ENCODE results near the gene ING4. TPM values are rescaled to one million over a fixed set of nuclear protein-coding genes. Genes with fewer than 3 reads are reported as not detected.
A peak's percentile ranks its signal among the peaks of the same experiment; 100 is the strongest.

Gene ING4
- total RNA-seq, 1 donor from 2014 or later, result 13.7 TPM

GRCh38 chr12:6664902-6665301 lies 2.0 kb upstream of the ING4 start:
- no peak overlapping the region for H3K27ac Mint-ChIP-seq
- peaks cover 39% of the 10 kb centered on the region for H3K36me3 Mint-ChIP-seq (ENCODE audit: low read depth)
- peaks cover 2% of the 10 kb centered on the region for H3K27me3 Mint-ChIP-seq
- peaks cover 4% of the 10 kb centered on the region for H3K9me3 Mint-ChIP-seq
- H3K4me1 Mint-ChIP-seq, result peaks cover 21% of the 10 kb centered on the region
- intact Hi-C loops (cut with micrococcal nuclease), result loop anchor here (5.0 kb wide), 1 partner anchor 522 kb away; the partner anchor contains the start of gene PEX5
- no peak for DNase-seq
- H3K4me3 Mint-ChIP-seq, result no peak overlapping the region

GRCh38 chr12:6662602-6662905 lies 365 bp downstream of the ING4 start:
- intact Hi-C loops (cut with micrococcal nuclease), result loop anchor here (2.0 to 5.0 kb wide), 2 partner anchors 94 to 525 kb away; partner anchors contain the start of genes NOP2 and PEX5
- Mint-ChIP-seq H3K9me3 (peaks cover 4% of the 10 kb centered on the region), H3K4me3 (peak overlapping the region; percentile 98), H3K27me3 (peaks cover 2% of the 10 kb centered on the region), H3K4me1 (peaks cover 21% of the 10 kb centered on the region), H3K36me3 (ENCODE audit: low read depth) (peaks cover 29% of the 10 kb centered on the region), H3K27ac (peak overlapping the region; percentile 96)
- no peak for DNase-seq

GRCh38 chr12:6653987-6654386 lies 8.9 kb downstream of the ING4 start:
- Mint-ChIP-seq H3K4me1 (no peaks in the 10 kb centered on the region), H3K27me3 (no peaks in the 10 kb centered on the region), H3K4me3 (no peak overlapping the region), H3K36me3 (ENCODE audit: low read depth) (peaks cover 49% of the 10 kb centered on the region), H3K9me3 (no peaks in the 10 kb centered on the region), H3K27ac (no peak overlapping the region)
- no peak for DNase-seq
- intact Hi-C loops (cut with micrococcal nuclease), result no loop called here

- intact Hi-C loops (cut with micrococcal nuclease), result no loop called here
- no peak for DNase-seq
- Mint-ChIP-seq H3K9me3 (no peaks in the 10 kb centered on the region), H3K27ac (no peak overlapping the region), H3K4me3 (no peak overlapping the region), H3K27me3 (no peaks in the 10 kb centered on the region), H3K4me1 (no peaks in the 10 kb centered on the region), H3K36me3 (ENCODE audit: low read depth) (peaks cover 47% of the 10 kb centered on the region)
Measured at GRCh38 chr12:6653342-6653741, 9.6 kb downstream of the ING4 start.

- Mint-ChIP-seq H3K9me3 (no peaks in the 10 kb centered on the region), H3K27me3 (no peaks in the 10 kb centered on the region), H3K4me3 (no peak overlapping the region), H3K27ac (no peak overlapping the region), H3K4me1 (peaks cover 2% of the 10 kb centered on the region), H3K36me3 (ENCODE audit: low read depth) (peaks cover 50% of the 10 kb centered on the region)
- no peak for DNase-seq
- intact Hi-C loops (cut with micrococcal nuclease), result no loop called here
Measured at GRCh38 chr12:6652391-6652790, 10.5 kb downstream of the ING4 start.

GRCh38 chr12:6650832-6651231 lies 12.1 kb downstream of the ING4 start:
- Mint-ChIP-seq H3K4me1 (peaks cover 10% of the 10 kb centered on the region), H3K9me3 (no peaks in the 10 kb centered on the region), H3K4me3 (no peak overlapping the region), H3K27me3 (peaks cover 2% of the 10 kb centered on the region), H3K36me3 (ENCODE audit: low read depth) (peaks cover 48% of the 10 kb centered on the region), H3K27ac (no peak overlapping the region)
- intact Hi-C loops (cut with micrococcal nuclease), result no loop called here
- DNase-seq, result no peak

GRCh38 chr12:6647083-6647604 lies 15.8 kb downstream of the ING4 start, which contains the start of gene ACRBP:
ACRBP (minus strand) TSS chr12:6647432; CDS start chr12:6647366, 66 bp downstream.
- intact Hi-C loops (cut with micrococcal nuclease), result no loop called here
- Mint-ChIP-seq H3K27me3 (peaks cover 5% of the 10 kb centered on the region), H3K27ac (peak within 1 kb of the TSS; percentile 56), H3K4me1 (peaks cover 16% of the 10 kb centered on the region), H3K4me3 (peak within 1 kb of the TSS; percentile 68), H3K9me3 (peaks cover 14% of the 10 kb centered on the region), H3K36me3 (ENCODE audit: low read depth) (peaks cover 43% of the 10 kb centered on the region)
- peak; percentile 86 for DNase-seq

GRCh38 chr12:6646276-6647082 lies 16.4 kb downstream of the ING4 start:
- Mint-ChIP-seq H3K27ac (peak overlapping the region; percentile 56), H3K27me3 (peaks cover 9% of the 10 kb centered on the region), H3K36me3 (ENCODE audit: low read depth) (peaks cover 41% of the 10 kb centered on the region), H3K4me1 (peaks cover 16% of the 10 kb centered on the region), H3K9me3 (peaks cover 17% of the 10 kb centered on the region), H3K4me3 (peak overlapping the region; percentile 68)
- DNase-seq, result no peak
- intact Hi-C loops (cut with micrococcal nuclease), result no loop called here

GRCh38 chr12:6644903-6645302 lies 18.0 kb downstream of the ING4 start:
- DNase-seq, result no peak
- Mint-ChIP-seq H3K9me3 (peaks cover 17% of the 10 kb centered on the region), H3K4me3 (no peak overlapping the region), H3K36me3 (ENCODE audit: low read depth) (peaks cover 30% of the 10 kb centered on the region), H3K4me1 (peaks cover 19% of the 10 kb centered on the region), H3K27me3 (peaks cover 15% of the 10 kb centered on the region), H3K27ac (no peak overlapping the region)
- intact Hi-C loops (cut with micrococcal nuclease), result no loop called here

- Mint-ChIP-seq H3K4me3 (no peak overlapping the region), H3K9me3 (peaks cover 17% of the 10 kb centered on the region), H3K27ac (peak overlapping the region; percentile 20), H3K4me1 (peaks cover 21% of the 10 kb centered on the region), H3K36me3 (ENCODE audit: low read depth) (peaks cover 30% of the 10 kb centered on the region), H3K27me3 (peaks cover 15% of the 10 kb centered on the region)
- intact Hi-C loops (cut with micrococcal nuclease), result no loop called here
- DNase-seq, result no peak
Measured at GRCh38 chr12:6644257-6644596, 18.7 kb downstream of the ING4 start.

GRCh38 chr12:6643569-6644256 lies 19.2 kb downstream of the ING4 start:
- Mint-ChIP-seq H3K4me1 (peaks cover 21% of the 10 kb centered on the region), H3K9me3 (peaks cover 17% of the 10 kb centered on the region), H3K27ac (no peak overlapping the region), H3K27me3 (peaks cover 15% of the 10 kb centered on the region), H3K36me3 (ENCODE audit: low read depth) (peaks cover 30% of the 10 kb centered on the region), H3K4me3 (no peak overlapping the region)
- DNase-seq, result no peak
- intact Hi-C loops (cut with micrococcal nuclease), result no loop called here

GRCh38 chr12:6641131-6641530 lies 21.8 kb downstream of the ING4 start:
- H3K4me3 Mint-ChIP-seq, result no peak overlapping the region
- peaks cover 14% of the 10 kb centered on the region for H3K27me3 Mint-ChIP-seq
- H3K27ac Mint-ChIP-seq, result no peak overlapping the region
- peaks cover 15% of the 10 kb centered on the region for H3K36me3 Mint-ChIP-seq (ENCODE audit: low read depth)
- peaks cover 17% of the 10 kb centered on the region for H3K9me3 Mint-ChIP-seq
- DNase-seq, result no peak
- peaks cover 14% of the 10 kb centered on the region for H3K4me1 Mint-ChIP-seq
- intact Hi-C loops (cut with micrococcal nuclease), result no loop called here

- Mint-ChIP-seq H3K9me3 (peaks cover 17% of the 10 kb centered on the region), H3K4me3 (no peak overlapping the region), H3K4me1 (peaks cover 20% of the 10 kb centered on the region), H3K36me3 (ENCODE audit: low read depth) (peaks cover 14% of the 10 kb centered on the region), H3K27ac (no peak overlapping the region), H3K27me3 (peaks cover 14% of the 10 kb centered on the region)
- DNase-seq, result no peak
- intact Hi-C loops (cut with micrococcal nuclease), result no loop called here
Measured at GRCh38 chr12:6640497-6640896, 22.4 kb downstream of the ING4 start.

GRCh38 chr12:6639151-6639801 lies 23.6 kb downstream of the ING4 start:
- no peak for DNase-seq
- Mint-ChIP-seq H3K9me3 (peaks cover 13% of the 10 kb centered on the region), H3K4me1 (peaks cover 26% of the 10 kb centered on the region), H3K27ac (no peak overlapping the region), H3K27me3 (peaks cover 14% of the 10 kb centered on the region), H3K4me3 (no peak overlapping the region), H3K36me3 (ENCODE audit: low read depth) (peaks cover 10% of the 10 kb centered on the region)
- intact Hi-C loops (cut with micrococcal nuclease), result no loop called here
